Neuron (in vitro differentiated cells): ENCODE data around the gene OR4D10.
"Not testable (repeated sequence)": the region's sequence is repeated elsewhere in the genome, so short reads cannot be mapped to it uniquely, and the experiment has no call there.

Source experiments
- H2AFZ ChIP-seq: one replicate; pipeline ENCODE4 v1.6.1; 2013; ENCODE audit warnings: low read depth, mild to moderate bottlenecking, inconsistent platforms, low read length, moderate library complexity
- H3K27me3 ChIP-seq: one replicate; pipeline ENCODE4 v1.6.1; 2013; ENCODE audit warnings: low read length; ENCODE audit not compliant: insufficient read depth
- H3K36me3 ChIP-seq: one replicate; pipeline ENCODE4 v1.6.1; 2013; ENCODE audit warnings: low read length; ENCODE audit not compliant: insufficient read depth
- H3K4me1 ChIP-seq: one replicate; pipeline ENCODE4 v1.6.1; 2013; ENCODE audit warnings: low read length; ENCODE audit not compliant: insufficient read depth
- H3K4me3 ChIP-seq: 2 replicates; pipeline ENCODE4 v1.5.1; 2013; ENCODE audit warnings: mild to moderate bottlenecking, low read length, moderate library complexity
- H3K9me3 ChIP-seq: one replicate; pipeline ENCODE4 v1.6.1; 2013; ENCODE audit warnings: low read length

OR4D10 gene

GRCh38 chr11:59475176-59475575, 2.1 kb downstream of the OR4D10 start:
- no peaks in the 10 kb centered on the region for H3K36me3 ChIP-seq
- H3K27me3 ChIP-seq: peaks cover 2% of the 10 kb centered on the region
- H3K9me3 ChIP-seq: no peaks in the 10 kb centered on the region

GRCh38 chr11:59479906-59480305, 6.8 kb downstream of the OR4D10 start:
- Histone ChIP-seq H3K9me3 (no peaks in the 10 kb centered on the region), H3K4me3 (no peak overlapping the region), H3K36me3 (no peaks in the 10 kb centered on the region), H3K27me3 (peaks cover 2% of the 10 kb centered on the region), H3K4me1 (no peaks in the 10 kb centered on the region), H2AFZ (no peak overlapping the region)

More at GRCh38 chr11:59475176-59475575, 2.1 kb downstream of the OR4D10 start:
- Histone ChIP-seq H3K4me1 (no peaks in the 10 kb centered on the region), H2AFZ (no peak overlapping the region), H3K4me3 (no peak overlapping the region)

- H3K4me3 ChIP-seq: no peak overlapping the region
- no peak overlapping the region for H2AFZ ChIP-seq
- no peaks in the 10 kb centered on the region for H3K36me3 ChIP-seq
- no peaks in the 10 kb centered on the region for H3K9me3 ChIP-seq
- H3K4me1 ChIP-seq: no peaks in the 10 kb centered on the region
- peaks cover 2% of the 10 kb centered on the region for H3K27me3 ChIP-seq
Observed at GRCh38 chr11:59480359-59480758, 7.2 kb downstream of the OR4D10 start.

GRCh38 chr11:59501931-59502330, 28.8 kb downstream of the OR4D10 start:
- no peaks in the 10 kb centered on the region for H3K9me3 ChIP-seq
- H3K4me1 ChIP-seq: no peaks in the 10 kb centered on the region
- peaks cover 3% of the 10 kb centered on the region for H3K27me3 ChIP-seq
- H3K4me3 ChIP-seq: no peak overlapping the region
- H3K36me3 ChIP-seq: no peaks in the 10 kb centered on the region
- no peak overlapping the region for H2AFZ ChIP-seq

GRCh38 chr11:59503276-59503675, 30.2 kb downstream of the OR4D10 start, which contains the start of gene OR4D11:
TSS of gene OR4D11 (plus strand) at chr11:59503576. CDS start at chr11:59503576, 0 bp downstream.
- Histone ChIP-seq H3K4me3 (no peak within 1 kb of the TSS), H2AFZ (no peak within 1 kb of the TSS), H3K4me1 (no peaks in the 10 kb centered on the region), H3K9me3 (no peaks in the 10 kb centered on the region), H3K36me3 (no peaks in the 10 kb centered on the region), H3K27me3 (no peaks in the 10 kb centered on the region)

- H3K4me1 ChIP-seq: no peaks in the 10 kb centered on the region
- no peaks in the 10 kb centered on the region for H3K9me3 ChIP-seq
- H2AFZ ChIP-seq: no peak within 1 kb of the TSS
- no peaks in the 10 kb centered on the region for H3K36me3 ChIP-seq
- no peaks in the 10 kb centered on the region for H3K27me3 ChIP-seq
- no peak within 1 kb of the TSS for H3K4me3 ChIP-seq
Observed at GRCh38 chr11:59510941-59511589, 38.0 kb downstream of the OR4D10 start, which contains the start of gene OR4D9. TSS of gene OR4D9 (plus strand) at chr11:59511539. CDS start at chr11:59514913, 3,374 bp downstream.

- H3K36me3 ChIP-seq: no peaks in the 10 kb centered on the region
- no peak overlapping the region for H3K4me3 ChIP-seq
- no peaks in the 10 kb centered on the region for H3K9me3 ChIP-seq
- no peaks in the 10 kb centered on the region for H3K27me3 ChIP-seq
- H2AFZ ChIP-seq: no peak overlapping the region
- H3K4me1 ChIP-seq: no peaks in the 10 kb centered on the region
Observed at GRCh38 chr11:59511675-59512074, 38.6 kb downstream of the OR4D10 start.

DNA sequence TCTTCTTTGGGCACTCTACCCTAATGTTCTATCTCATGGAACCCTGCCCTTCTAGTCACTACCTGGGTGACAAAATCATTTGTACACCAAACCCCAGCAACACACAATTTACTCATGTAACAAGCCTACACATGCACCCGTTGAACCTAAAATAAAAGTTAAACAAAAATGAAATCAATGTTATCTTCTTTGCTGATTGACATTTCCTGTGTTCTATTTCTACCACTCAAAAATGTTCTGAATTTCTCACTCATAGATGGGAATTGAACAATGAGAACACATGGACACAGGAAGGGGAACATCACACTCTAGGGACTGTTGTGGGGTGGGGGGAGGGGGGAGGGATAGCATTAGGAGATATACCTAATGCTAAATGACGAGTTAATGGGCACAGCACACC, 47.0 kb downstream of the OR4D10 start:
- peaks cover 11% of the 10 kb centered on the region for H3K27me3 ChIP-seq
- not testable (repeated sequence) for H3K9me3 ChIP-seq, H3K4me1 ChIP-seq, H3K4me3 ChIP-seq, H2AFZ ChIP-seq, H3K36me3 ChIP-seq

DNA sequence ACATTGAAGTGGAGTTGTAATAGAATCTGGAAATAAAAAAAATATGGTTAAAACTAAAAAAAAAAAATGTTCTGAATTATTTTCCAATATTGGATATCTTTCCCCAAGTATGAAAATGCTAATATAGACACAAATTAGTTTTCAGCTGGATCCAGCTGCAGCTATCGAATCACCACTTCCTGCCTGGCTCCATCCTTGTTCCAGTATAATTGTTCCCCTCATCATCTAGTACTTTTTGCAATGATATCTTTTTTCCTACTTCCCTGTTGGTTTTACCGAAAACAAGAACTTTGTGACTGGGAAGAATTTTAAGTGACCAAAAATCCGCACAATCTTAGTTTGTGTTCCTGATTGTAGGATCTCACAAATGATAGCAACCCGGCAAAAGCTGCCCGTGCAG, 47.6 kb downstream of the OR4D10 start:
- H3K4me3 ChIP-seq: no peak overlapping the region
- H3K4me1 ChIP-seq: no peaks in the 10 kb centered on the region
- H3K9me3 ChIP-seq: no peaks in the 10 kb centered on the region
- H3K36me3 ChIP-seq: no peaks in the 10 kb centered on the region
- H3K27me3 ChIP-seq: peaks cover 11% of the 10 kb centered on the region
- H2AFZ ChIP-seq: no peak overlapping the region

GRCh38 chr11:59523541-59523940, 50.4 kb downstream of the OR4D10 start:
- no peaks in the 10 kb centered on the region for H3K9me3 ChIP-seq
- H3K4me3 ChIP-seq: no peak overlapping the region
- H3K36me3 ChIP-seq: no peaks in the 10 kb centered on the region
- peaks cover 1% of the 10 kb centered on the region for H3K4me1 ChIP-seq
- H2AFZ ChIP-seq: no peak overlapping the region
- H3K27me3 ChIP-seq: peaks cover 8% of the 10 kb centered on the region

GRCh38 chr11:59528711-59529110, 55.6 kb downstream of the OR4D10 start:
- Histone ChIP-seq H3K4me1 (peaks cover 10% of the 10 kb centered on the region), H3K4me3 (peak overlapping the region; percentile 24), H3K27me3 (peaks cover 4% of the 10 kb centered on the region), H2AFZ (peak overlapping the region; percentile 71), H3K36me3 (no peaks in the 10 kb centered on the region), H3K9me3 (no peaks in the 10 kb centered on the region)
